GM12892 (cell line): Measurements from ENCODE around the gene SERINC2.

Experiments
- POLR2A ChIP-seq: IDR thresholded peaks from 2 replicates; pipeline ENCODE4 v1.6.1; 2011; ENCODE audit warnings: low read depth, low read length, control low read depth
- POLR2AphosphoS5 ChIP-seq: IDR thresholded peaks from 2 replicates; pipeline ENCODE4 v1.6.1; 2011; ENCODE audit warnings: low read depth, low read length, control low read depth

DNA sequence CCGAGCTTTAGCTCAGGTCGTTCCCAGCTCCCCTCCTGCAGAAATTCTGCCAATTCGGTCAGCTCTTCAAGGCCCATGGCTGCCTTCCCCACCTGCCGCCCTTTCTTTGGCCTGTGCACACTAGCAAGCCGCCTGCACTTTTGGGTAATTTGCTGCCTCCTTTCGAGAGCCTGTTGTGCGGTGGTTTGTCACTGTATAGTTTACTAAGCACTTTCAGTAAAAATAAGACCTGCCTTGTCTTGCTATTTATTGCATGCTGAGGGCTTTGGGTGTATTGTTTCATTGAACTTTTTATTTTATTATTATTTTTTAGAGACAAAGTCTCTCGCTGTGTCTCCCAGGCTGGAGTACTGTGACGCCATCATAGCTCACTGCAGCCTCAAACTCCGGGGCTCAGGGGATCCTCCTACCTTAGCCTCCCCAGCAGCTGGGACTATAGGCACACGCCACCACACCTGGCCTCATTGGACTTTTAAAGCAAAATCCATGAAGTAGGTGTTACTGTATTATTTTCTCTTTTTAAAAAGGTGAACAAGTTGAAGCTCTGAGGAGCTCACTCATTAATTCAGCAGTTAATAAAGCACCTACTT lies 39.0 kb upstream of the SERINC2 start:
- TF ChIP-seq POLR2AphosphoS5 = no peak
- TF ChIP-seq POLR2A = no peak
